ENCODE measurements around the gene IER5.

- TF ChIP-seq PATZ1 (CRISPR knock-in tag; IDR thresholded peaks at IDR 0.05; ENCODE audit: borderline replicate concordance) (no peak), ZNF565 (CRISPR knock-in tag; conservative IDR thresholded peaks at IDR 0.05; ENCODE audit: low read depth) (no peak), ARNTL (CRISPR knock-in tag; IDR thresholded peaks at IDR 0.05; ENCODE audit: borderline replicate concordance, low read depth) (no peak)
Measured at GRCh38 chr1:181105134-181106021, 16.9 kb downstream of the IER5 start.

All from SK-N-SH treated with all-trans-retinoic acid at 6 μM for 48 hours (cell line).